Tibial nerve (tissue), 4 donors: ENCODE results near the gene ATP6V1E1. TPM values are rescaled to one million over a fixed set of nuclear protein-coding genes. Genes with fewer than 3 reads are reported as not detected.

Source experiments
- DNase-seq, 2 donors: peaks; one replicate each; pipeline ENCODE4 v3.0.0-alpha.2; 2019; ENCODE audit warnings: low spot score in 2 of 2
- H3K27ac ChIP-seq, 4 donors: fragments of 200-600 bp; sonication (generic) in 3 of 4; one replicate each; pipeline ENCODE4 v1.5.1; 2017 to 2019; ENCODE audit warnings: mild to moderate bottlenecking in 1 of 4
- H3K27me3 ChIP-seq, 2 donors: fragments of 200-600 bp; sonication (generic) in 1 of 2; one replicate each; pipeline versions ENCODE4 v1.5.1 to v1.6.0; 2017 to 2019
- H3K36me3 ChIP-seq, 3 donors: fragments of 200-600 bp; sonication (generic); one replicate each; pipeline ENCODE4 v1.5.1; 2018 to 2019
- H3K4me1 ChIP-seq, 4 donors: fragments of 200-600 bp; sonication (generic) in 3 of 4; one replicate each; pipeline ENCODE4 v1.5.1; 2017 to 2019
- H3K4me3 ChIP-seq, 4 donors: fragments of 200-600 bp; sonication (generic) in 3 of 4; one replicate each; pipeline ENCODE4 v1.5.1; 2017 to 2019; ENCODE audit warnings: mild to moderate bottlenecking in 1 of 4, moderate library complexity in 1 of 4
- H3K9me3 ChIP-seq, 4 donors: fragments of 200-600 bp; sonication (generic) in 3 of 4; one replicate each; pipeline ENCODE4 v1.5.1; 2017 to 2019
- EP300 ChIP-seq, 2 donors: sonication (generic); formaldehyde crosslinking; IDR thresholded peaks; one replicate each; pipeline ENCODE4 v1.6.1; 2017; ENCODE audit warnings: antibody characterized with exemption in 2 of 2, mild to moderate bottlenecking in 1 of 2
- POLR2A ChIP-seq, 2 donors: fragments of 450-650 bp; IDR thresholded peaks; one replicate each; pipeline ENCODE4 v1.6.1; 2017; ENCODE audit warnings: antibody characterized with exemption in 2 of 2, mild to moderate bottlenecking in 2 of 2, moderate library complexity in 2 of 2
- WGBS, 2 donors: methylation state at CpG; one replicate each; pipeline ENCODE4 v1.1.5; 2018; 5-methylcytosine and 5-hydroxymethylcytosine counted together
- total RNA-seq, 4 donors: library from RNA; depleted of rRNA; stranded (reverse); fragments of >200 nt; gene quantifications; one replicate each; pipeline ENCODE4 v1.1.0, GENCODE V29; 2016
- TF ChIP-seq, protein P1 (sequence below), 5 experiments: fragments of 200-600 bp in 3 of 5; fragments of 450-650 bp in 2 of 5; sonication (generic) in 3 of 5; IDR thresholded peaks; one replicate each; pipeline ENCODE4 v1.5.1; 2016 to 2019; ENCODE audit warnings: antibody characterized with exemption in 5 of 5, mild to moderate bottlenecking in 3 of 5, moderate library complexity in 2 of 5

The ATP6V1E1 gene
- total RNA-seq, 4 donors from 2014 or later = 94.3 to 138 (median 120) TPM

DNA sequence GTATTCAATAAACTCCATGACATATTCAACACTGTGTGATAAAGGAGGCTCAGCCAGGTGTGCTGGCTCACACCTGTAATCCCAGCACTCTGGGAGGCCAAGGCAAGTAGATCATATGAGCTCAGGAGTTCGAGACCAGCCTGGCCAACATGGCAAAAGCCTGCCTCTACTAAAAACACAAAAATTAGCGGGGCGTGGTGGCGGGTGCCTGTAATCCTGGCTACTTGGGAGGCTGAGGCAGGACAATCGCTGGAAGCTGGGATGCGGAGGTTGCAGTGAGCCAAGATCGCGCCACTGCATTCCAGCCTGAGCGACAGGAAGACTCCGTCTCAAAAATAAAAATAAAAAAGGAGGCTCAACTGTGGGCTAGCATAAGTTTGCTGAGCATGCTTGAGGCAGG, 69.4 kb downstream of the ATP6V1E1 start:
- Histone ChIP-seq H3K9me3 (no peaks in the 10 kb centered on the region), H3K4me3 (no peak overlapping the region), H3K27me3 (no peaks in the 10 kb centered on the region), H3K36me3 (no peaks in the 10 kb centered on the region), H3K4me1 (peaks cover 0 to 16% (median 7%) of the 10 kb centered on the region in 4 donors), H3K27ac (no peak overlapping the region)
- TF ChIP-seq POLR2A (IDR thresholded peaks at IDR 0.05) (no peak), EP300 (IDR thresholded peaks at IDR 0.05) (no peak)
- TF ChIP-seq, protein P1, sequence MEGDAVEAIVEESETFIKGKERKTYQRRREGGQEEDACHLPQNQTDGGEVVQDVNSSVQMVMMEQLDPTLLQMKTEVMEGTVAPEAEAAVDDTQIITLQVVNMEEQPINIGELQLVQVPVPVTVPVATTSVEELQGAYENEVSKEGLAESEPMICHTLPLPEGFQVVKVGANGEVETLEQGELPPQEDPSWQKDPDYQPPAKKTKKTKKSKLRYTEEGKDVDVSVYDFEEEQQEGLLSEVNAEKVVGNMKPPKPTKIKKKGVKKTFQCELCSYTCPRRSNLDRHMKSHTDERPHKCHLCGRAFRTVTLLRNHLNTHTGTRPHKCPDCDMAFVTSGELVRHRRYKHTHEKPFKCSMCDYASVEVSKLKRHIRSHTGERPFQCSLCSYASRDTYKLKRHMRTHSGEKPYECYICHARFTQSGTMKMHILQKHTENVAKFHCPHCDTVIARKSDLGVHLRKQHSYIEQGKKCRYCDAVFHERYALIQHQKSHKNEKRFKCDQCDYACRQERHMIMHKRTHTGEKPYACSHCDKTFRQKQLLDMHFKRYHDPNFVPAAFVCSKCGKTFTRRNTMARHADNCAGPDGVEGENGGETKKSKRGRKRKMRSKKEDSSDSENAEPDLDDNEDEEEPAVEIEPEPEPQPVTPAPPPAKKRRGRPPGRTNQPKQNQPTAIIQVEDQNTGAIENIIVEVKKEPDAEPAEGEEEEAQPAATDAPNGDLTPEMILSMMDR (IDR thresholded peaks at IDR 0.05) = no peak
- DNase-seq = no peak
- WGBS, 2 donors = 94 to 95% methylated on average over 10 of the region's 10 CpGs

DNA sequence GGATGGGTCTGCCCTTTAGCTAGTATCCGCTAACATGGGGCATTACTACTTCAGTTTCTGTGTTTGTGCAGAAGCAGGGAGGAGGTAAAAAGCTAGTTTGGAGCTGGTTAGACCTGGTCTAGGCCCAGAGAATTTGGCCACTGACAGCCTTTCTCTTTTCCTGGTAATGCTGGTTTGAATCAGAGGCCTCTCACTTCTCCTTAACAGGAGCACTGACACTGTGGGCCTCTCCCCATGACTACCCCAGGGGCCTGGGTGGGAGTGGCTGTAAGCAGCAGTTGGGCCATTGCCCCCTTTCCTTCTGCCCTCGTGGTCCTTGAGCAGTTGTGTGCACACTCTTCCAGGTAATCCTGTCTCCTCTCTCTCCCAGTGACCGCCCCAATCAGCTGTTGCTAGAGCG, 73.7 kb downstream of the ATP6V1E1 start:
- DNase-seq = no peak
- Histone ChIP-seq H3K27me3 (no peaks in the 10 kb centered on the region), H3K36me3 (peaks cover 0 to 11% (median 0%) of the 10 kb centered on the region in 3 donors), H3K4me3 (no peak overlapping the region), H3K4me1 (no peaks in the 10 kb centered on the region), H3K9me3 (no peaks in the 10 kb centered on the region), H3K27ac (no peak overlapping the region)
- 82 to 92% methylated on average over 4 of the region's 4 CpGs for WGBS, 2 donors
- TF ChIP-seq EP300 (IDR thresholded peaks at IDR 0.05) (no peak), POLR2A (IDR thresholded peaks at IDR 0.05) (no peak)
- TF ChIP-seq, protein P1 (IDR thresholded peaks at IDR 0.05) = no peak

DNA sequence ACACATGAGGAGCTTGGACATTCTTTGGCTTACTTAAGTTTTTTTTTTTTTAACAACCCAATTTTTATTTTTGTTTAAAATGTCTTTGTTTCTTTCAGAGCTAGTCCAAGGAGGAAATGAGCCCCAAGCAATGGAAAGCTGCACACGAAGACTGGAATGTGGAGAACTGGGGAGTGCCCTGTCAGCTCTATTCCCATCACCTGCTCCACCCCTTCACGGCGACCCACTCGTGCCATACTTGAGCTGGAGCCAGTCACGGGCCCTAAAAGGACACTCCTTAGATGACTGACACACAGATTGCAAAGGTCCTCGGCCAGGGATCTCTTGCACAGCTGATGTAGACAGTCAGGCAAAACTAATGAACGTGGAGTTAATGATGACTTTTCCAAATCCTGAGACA, 75.8 kb downstream of the ATP6V1E1 start:
- no peaks in the 10 kb centered on the region for H3K9me3 ChIP-seq
- no peak overlapping the region for H3K4me3 ChIP-seq
- H3K36me3 ChIP-seq = peaks cover 0 to 27% (median 0%) of the 10 kb centered on the region in 3 donors
- WGBS, 2 donors = 73 to 76% methylated on average over 7 of the region's 7 CpGs
- TF ChIP-seq EP300 (IDR thresholded peaks at IDR 0.05) (no peak), POLR2A (IDR thresholded peaks at IDR 0.05) (no peak)
- TF ChIP-seq, protein P1 (IDR thresholded peaks at IDR 0.05) = no peak
- H3K27ac ChIP-seq = no peak overlapping the region
- no peaks in the 10 kb centered on the region for H3K27me3 ChIP-seq
- H3K4me1 ChIP-seq = no peaks in the 10 kb centered on the region
- DNase-seq = no peak

DNA sequence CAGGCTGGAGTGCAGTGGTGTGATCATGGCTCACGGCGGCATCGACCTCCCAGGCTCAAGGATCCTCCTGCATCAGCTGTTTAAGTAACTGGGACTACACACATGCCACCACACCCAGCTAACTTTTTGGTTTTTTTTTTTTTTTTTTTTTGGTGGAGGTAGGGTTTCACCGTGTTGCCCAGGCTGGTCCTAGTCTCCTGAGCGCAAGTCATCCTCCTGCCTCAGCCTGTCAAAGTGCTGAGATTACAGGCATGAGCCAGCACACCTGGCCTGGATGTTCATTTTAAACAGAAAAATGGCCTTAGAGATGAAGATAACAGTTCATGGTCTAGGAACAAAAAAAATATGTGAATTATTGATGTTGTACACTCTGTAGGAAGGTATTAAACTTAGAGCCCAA, 78.9 kb downstream of the ATP6V1E1 start:
- Histone ChIP-seq H3K27ac (no peak overlapping the region), H3K27me3 (no peaks in the 10 kb centered on the region), H3K9me3 (no peaks in the 10 kb centered on the region), H3K4me3 (no peak overlapping the region), H3K4me1 (no peaks in the 10 kb centered on the region), H3K36me3 (peaks cover 0 to 27% (median 0%) of the 10 kb centered on the region in 3 donors)
- no peak for DNase-seq
- 86 to 97% methylated on average over 5 of the region's 5 CpGs for WGBS, 2 donors
- no peak for TF ChIP-seq EP300 (IDR thresholded peaks at IDR 0.05)
- TF ChIP-seq, protein P1 (IDR thresholded peaks at IDR 0.05) = no peak
- no peak for TF ChIP-seq POLR2A (IDR thresholded peaks at IDR 0.05)

DNA sequence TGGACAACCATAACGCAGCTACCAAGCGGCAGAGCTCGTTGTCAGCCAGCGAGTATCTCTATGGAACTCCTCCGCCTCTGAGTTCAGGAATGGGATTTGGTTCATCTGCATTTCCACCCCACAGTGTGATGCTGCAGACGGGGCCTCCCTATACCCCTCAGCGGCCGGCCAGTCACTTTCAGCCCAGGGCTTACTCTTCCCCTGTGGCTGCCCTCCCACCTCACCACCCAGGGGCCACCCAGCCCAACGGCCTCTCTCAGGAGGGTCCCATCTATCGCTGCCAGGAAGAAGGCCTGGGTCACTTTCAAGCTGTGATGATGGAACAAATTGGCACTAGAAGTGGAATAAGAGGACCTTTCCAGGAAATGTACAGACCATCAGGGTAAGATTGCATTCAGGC, 79.4 kb downstream of the ATP6V1E1 start:
- H3K36me3 ChIP-seq = peaks cover 0 to 27% (median 0%) of the 10 kb centered on the region in 3 donors
- WGBS, 2 donors = 86 to 92% methylated on average over 10 of the region's 10 CpGs
- no peak overlapping the region for H3K4me3 ChIP-seq
- H3K27me3 ChIP-seq = no peaks in the 10 kb centered on the region
- H3K27ac ChIP-seq = no peak overlapping the region
- no peak for DNase-seq
- TF ChIP-seq POLR2A (IDR thresholded peaks at IDR 0.05) = no peak
- TF ChIP-seq, protein P1 (IDR thresholded peaks at IDR 0.05) = no peak
- no peak for TF ChIP-seq EP300 (IDR thresholded peaks at IDR 0.05)
- no peaks in the 10 kb centered on the region for H3K4me1 ChIP-seq
- no peaks in the 10 kb centered on the region for H3K9me3 ChIP-seq
